ENCODE data around the gene RAX.

Gene RAX

DNA sequence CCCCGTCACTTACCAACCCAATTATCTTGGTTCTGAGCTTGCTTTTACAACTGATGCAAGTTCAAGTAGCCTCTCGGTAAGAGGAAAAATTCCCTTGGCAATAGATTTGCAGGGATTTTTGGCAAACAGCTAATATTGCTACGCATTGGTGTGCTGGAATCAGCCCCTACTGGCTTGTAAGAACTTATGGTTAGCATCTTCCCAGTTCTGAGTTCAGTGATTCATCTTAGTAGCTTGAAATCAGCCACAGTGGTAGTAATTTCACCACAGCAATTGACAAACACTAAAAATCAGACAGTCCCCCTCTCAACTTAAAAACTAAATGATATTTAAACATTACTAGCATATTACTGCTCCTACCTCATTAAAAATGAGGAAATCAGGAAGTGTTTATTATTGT, 5.9 kb upstream of the RAX start:
- no peak for TF ChIP-seq CTCF (IDR thresholded peaks at IDR 0.05; ENCODE audit: insufficient read depth, low read length, poor library complexity, severe bottlenecking)
- Histone ChIP-seq H3K36me3 (ENCODE audit: control insufficient read depth, insufficient read depth, low read length) (no peaks in the 10 kb centered on the region), H3K27me3 (replicated peaks; ENCODE audit: control insufficient read depth, insufficient read depth, low read length) (peaks cover 8% of the 10 kb centered on the region), H3K4me3 (replicated peaks; ENCODE audit: low read depth, low read length) (no peak overlapping the region)
- no peak for DNase-seq (ENCODE audit: extremely low read depth, insufficient read length)

GRCh38 chr18:59278793-59279192, 5.5 kb upstream of the RAX start:
- peaks cover 8% of the 10 kb centered on the region for H3K27me3 ChIP-seq (replicated peaks; ENCODE audit: control insufficient read depth, insufficient read depth, low read length)
- DNase-seq (ENCODE audit: extremely low read depth, insufficient read length), result no peak
- H3K4me3 ChIP-seq (replicated peaks; ENCODE audit: low read depth, low read length), result no peak overlapping the region
- no peaks in the 10 kb centered on the region for H3K36me3 ChIP-seq (ENCODE audit: control insufficient read depth, insufficient read depth, low read length)
- TF ChIP-seq CTCF (IDR thresholded peaks at IDR 0.05; ENCODE audit: insufficient read depth, low read length, poor library complexity, severe bottlenecking), result no peak

- Histone ChIP-seq H3K4me3 (replicated peaks; ENCODE audit: low read depth, low read length) (no peak overlapping the region), H3K36me3 (ENCODE audit: control insufficient read depth, insufficient read depth, low read length) (no peaks in the 10 kb centered on the region), H3K27me3 (replicated peaks; ENCODE audit: control insufficient read depth, insufficient read depth, low read length) (peaks cover 8% of the 10 kb centered on the region)
- DNase-seq (ENCODE audit: extremely low read depth, insufficient read length), result no peak
- TF ChIP-seq CTCF (IDR thresholded peaks at IDR 0.05; ENCODE audit: insufficient read depth, low read length, poor library complexity, severe bottlenecking), result no peak
These were observed 2.8 kb upstream of the RAX start for GRCh38 chr18:59276047-59276446.

DNA sequence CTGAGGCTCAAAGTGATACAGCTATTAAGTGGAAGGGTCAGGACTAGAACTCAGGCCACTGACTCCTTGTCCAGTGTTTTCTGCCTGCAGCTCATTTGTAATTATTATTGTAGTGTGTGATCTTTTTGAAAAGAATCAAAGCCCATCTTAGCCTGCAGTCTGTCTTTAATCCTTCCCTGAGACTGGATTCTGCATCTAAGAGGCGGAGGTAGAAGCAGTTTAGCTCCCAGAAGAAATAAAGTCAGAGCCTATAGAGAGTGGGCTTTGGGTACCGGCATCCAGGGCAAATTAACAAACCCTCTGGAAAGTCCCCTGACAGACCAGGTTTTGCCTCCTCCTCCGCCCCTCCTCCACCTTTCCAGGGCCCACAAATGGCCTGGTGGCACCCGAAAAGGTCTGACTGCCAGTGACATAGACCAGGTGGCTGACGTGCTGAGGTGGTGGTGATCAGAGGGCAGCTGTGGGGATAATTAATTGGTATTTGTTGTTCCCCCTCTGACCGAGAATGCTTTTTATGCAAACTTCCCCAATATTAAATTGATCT, 2.2 kb upstream of the RAX start:
- no peak for DNase-seq (ENCODE audit: extremely low read depth, insufficient read length)
- H3K36me3 ChIP-seq (ENCODE audit: control insufficient read depth, insufficient read depth, low read length), result no peaks in the 10 kb centered on the region
- TF ChIP-seq CTCF (IDR thresholded peaks at IDR 0.05; ENCODE audit: insufficient read depth, low read length, poor library complexity, severe bottlenecking), result no peak
- H3K4me3 ChIP-seq (replicated peaks; ENCODE audit: low read depth, low read length), result no peak overlapping the region
- H3K27me3 ChIP-seq (replicated peaks; ENCODE audit: control insufficient read depth, insufficient read depth, low read length), result peaks cover 8% of the 10 kb centered on the region

- no peaks in the 10 kb centered on the region for H3K36me3 ChIP-seq (ENCODE audit: control insufficient read depth, insufficient read depth, low read length)
- H3K4me3 ChIP-seq (replicated peaks; ENCODE audit: low read depth, low read length), result no peak overlapping the region
- TF ChIP-seq CTCF (IDR thresholded peaks at IDR 0.05; ENCODE audit: insufficient read depth, low read length, poor library complexity, severe bottlenecking), result no peak
- DNase-seq (ENCODE audit: extremely low read depth, insufficient read length), result no peak
- H3K27me3 ChIP-seq (replicated peaks; ENCODE audit: control insufficient read depth, insufficient read depth, low read length), result peaks cover 4% of the 10 kb centered on the region
These were observed 1.3 kb upstream of the RAX start for GRCh38 chr18:59274533-59274928.
